H1 (cell line): ENCODE measurements around the gene RNF225. TPM values are rescaled to one million over a fixed set of nuclear protein-coding genes. Genes with fewer than 3 reads are reported as not detected.

Experiments
- CTCF ChIA-PET: fragments of 300-600 bp; sonication (Branson Sonifier 250); formaldehyde crosslinking; loops from one replicate; lab custom pipeline; 2021; ENCODE audit not compliant: partially characterized antibody; lab: Charles Lee
- POLR2A ChIA-PET: fragments of 300-600 bp; sonication (Branson Sonifier 250); formaldehyde crosslinking; loops from one replicate; lab custom pipeline; 2021; ENCODE audit warnings: inconsistent platforms; ENCODE audit not compliant: partially characterized antibody; lab: Charles Lee
- DNase-seq, 2 experiments: peaks; one replicate each; pipeline versions ENCODE4 v3.0.0 to v3.0.0-alpha.2; 2010 to 2022; ENCODE audit warnings: low spot score in 2 of 2, low read depth in 1 of 2, mixed read lengths in 1 of 2
- FAIRE-seq: peaks from 2 replicates; lab custom pipeline; 2011; peaks lifted over from hg19 to GRCh38; lab: Jason Lieb, UNC
- H2AFZ ChIP-seq: 2 replicates; pipeline ENCODE4 v1.8.1; 2012; ENCODE audit warnings: low read length, inconsistent platforms
- H2AK5ac ChIP-seq: 2 replicates; pipeline ENCODE4 v1.6.1; 2013; ENCODE audit warnings: low read depth, low read length
- H2BK120ac ChIP-seq: replicated peaks from 2 replicates; pipeline ENCODE3; 2013; ENCODE audit warnings: low read depth, low read length, inconsistent platforms
- H2BK12ac ChIP-seq: 2 replicates; pipeline ENCODE4 v1.6.1; 2013; ENCODE audit warnings: low read depth, low read length
- H2BK15ac ChIP-seq: 2 replicates; pipeline ENCODE4 v1.6.1; 2013; ENCODE audit warnings: low read length
- H2BK20ac ChIP-seq: 2 replicates; pipeline ENCODE4 v1.6.1; 2013; ENCODE audit warnings: low read length
- H2BK5ac ChIP-seq: 2 replicates; pipeline ENCODE4 v1.6.1; 2013; ENCODE audit warnings: low read depth, low read length
- H3K14ac ChIP-seq: 2 replicates; pipeline ENCODE4 v1.6.1; 2013; ENCODE audit warnings: inconsistent platforms; ENCODE audit not compliant: insufficient read length
- H3K18ac ChIP-seq: 2 replicates; pipeline ENCODE4 v1.6.1; 2013; ENCODE audit warnings: low read length; ENCODE audit errors: extremely low read depth
- H3K23ac ChIP-seq: 2 replicates; pipeline ENCODE4 v1.6.1; 2013; ENCODE audit warnings: inconsistent platforms; ENCODE audit not compliant: insufficient read length
- H3K23me2 ChIP-seq: 2 replicates; pipeline ENCODE4 v1.6.1; 2013; ENCODE audit warnings: low read depth, low read length
- H3K27ac ChIP-seq: 2 replicates; pipeline ENCODE4 v1.6.1; 2011; ENCODE audit warnings: low read depth, low read length, inconsistent platforms
- H3K27me3 ChIP-seq, 4 experiments: replicated peaks in 1 of 4; 1 replicate in 1 of 4; 2 replicates in 3 of 4; pipeline versions ENCODE4 v1.6.1 to v1.8.1; 2011 to 2013; ENCODE audit warnings: low read length in 3 of 4, mild to moderate bottlenecking in 3 of 4, inconsistent platforms in 2 of 4, mixed read lengths in 2 of 4, moderate library complexity in 1 of 4; ENCODE audit not compliant: control insufficient read depth in 3 of 4, insufficient read depth in 3 of 4; ENCODE audit errors: extremely low read depth in 1 of 4
- H3K36me3 ChIP-seq, 4 experiments: 2 replicates each; pipeline versions ENCODE4 v1.6.1 to v1.8.1; 2011 to 2013; ENCODE audit warnings: mild to moderate bottlenecking in 4 of 4, low read length in 3 of 4, moderate library complexity in 2 of 4, control low read depth in 1 of 4, inconsistent platforms in 1 of 4; ENCODE audit not compliant: insufficient read depth in 4 of 4, control insufficient read depth in 2 of 4
- H3K4ac ChIP-seq: replicated peaks from 2 replicates; pipeline ENCODE3; 2013; ENCODE audit warnings: low read length, low read depth, mixed read lengths, inconsistent platforms; ENCODE audit not compliant: insufficient read length
- H3K4me1 ChIP-seq, 4 experiments: replicated peaks in 1 of 4; 1 replicate in 1 of 4; 2 replicates in 3 of 4; pipeline versions ENCODE4 v1.6.1 to v1.8.1; 2011 to 2013; ENCODE audit warnings: low read length in 3 of 4, inconsistent platforms in 2 of 4, mixed read lengths in 1 of 4; ENCODE audit not compliant: insufficient read depth in 4 of 4, control insufficient read depth in 3 of 4
- H3K4me2 ChIP-seq, 2 experiments: 2 replicates each; pipeline versions ENCODE4 v1.6.1 to v1.8.1; 2011 to 2013; ENCODE audit warnings: low read depth in 2 of 2, low read length in 2 of 2, control low read depth in 1 of 2, inconsistent platforms in 1 of 2, mild to moderate bottlenecking in 1 of 2; ENCODE audit not compliant: insufficient read depth in 1 of 2
- H3K4me3 ChIP-seq, 4 experiments: fragments of 200-600, 300-600 bp in 1 of 4; sonication (generic), shearing (Covaris generic), sonication (Bioruptor Twin) in 1 of 4; 2 replicates each; pipeline versions ENCODE4 v1.5.1 to v1.8.1; 2011 to 2016; ENCODE audit warnings: low read length in 4 of 4, low read depth in 3 of 4, control low read depth in 2 of 4, inconsistent platforms in 2 of 4, mild to moderate bottlenecking in 2 of 4, mixed read lengths in 1 of 4, moderate library complexity in 1 of 4; ENCODE audit not compliant: insufficient read depth in 2 of 4; ENCODE audit errors: extremely low read depth in 1 of 4
- H3K56ac ChIP-seq: replicated peaks from 2 replicates; pipeline ENCODE3; 2013; ENCODE audit warnings: low read depth, mild to moderate bottlenecking, mixed read lengths, low read length, inconsistent platforms; ENCODE audit not compliant: insufficient read length
- H3K79me1 ChIP-seq: 2 replicates; pipeline ENCODE4 v1.6.1; 2013; ENCODE audit warnings: low read depth, low read length, control low read depth
- H3K79me2 ChIP-seq, 2 experiments: 2 replicates each; pipeline versions ENCODE4 v1.6.1 to v1.8.1; 2012 to 2013; ENCODE audit warnings: low read length in 2 of 2, mild to moderate bottlenecking in 2 of 2, inconsistent platforms in 1 of 2; ENCODE audit not compliant: insufficient read depth in 2 of 2, control insufficient read depth in 1 of 2
- H3K9ac ChIP-seq, 4 experiments: replicated peaks in 1 of 4; 1 replicate in 1 of 4; 2 replicates in 3 of 4; pipeline versions ENCODE4 v1.6.1 to v1.8.1; 2011 to 2013; ENCODE audit warnings: low read depth in 3 of 4, low read length in 3 of 4, control low read depth in 2 of 4, mild to moderate bottlenecking in 2 of 4, moderate library complexity in 2 of 4, inconsistent platforms in 1 of 4; ENCODE audit errors: extremely low read depth in 1 of 4
- H3K9me3 ChIP-seq, 2 experiments: 2 replicates each; pipeline versions ENCODE4 v1.6.1 to v1.8.1; 2012 to 2013; ENCODE audit warnings: mild to moderate bottlenecking in 2 of 2, moderate library complexity in 2 of 2, control low read depth in 1 of 2, inconsistent platforms in 1 of 2, low read depth in 1 of 2, low read length in 1 of 2, mixed read lengths in 1 of 2; ENCODE audit not compliant: insufficient read depth in 2 of 2
- H4K20me1 ChIP-seq, 2 experiments: replicated peaks in 1 of 2; 2 replicates each; pipeline versions ENCODE3 to v1.8.1; 2011 to 2013; ENCODE audit warnings: inconsistent platforms in 2 of 2, low read length in 2 of 2, mild to moderate bottlenecking in 1 of 2; ENCODE audit not compliant: insufficient read depth in 2 of 2, control insufficient read depth in 1 of 2
- H4K5ac ChIP-seq: 2 replicates; pipeline ENCODE4 v1.6.1; 2013; ENCODE audit warnings: low read length, low read depth, mixed read lengths, inconsistent platforms; ENCODE audit not compliant: insufficient read length
- H4K8ac ChIP-seq: 2 replicates; pipeline ENCODE4 v1.8.0; 2013; ENCODE audit warnings: mild to moderate bottlenecking, moderate library complexity, low read length, inconsistent platforms; ENCODE audit not compliant: insufficient read depth; ENCODE audit errors: extremely low read depth
- H4K91ac ChIP-seq: replicated peaks from 2 replicates; pipeline ENCODE3; 2013; ENCODE audit warnings: low read length, mixed read lengths, inconsistent platforms; ENCODE audit not compliant: insufficient read length
- SAP30 ChIP-seq: fragments of 300-600 bp; sonication (generic); IDR thresholded peaks from 2 replicates; pipeline ENCODE4 v1.7.1; 2012; ENCODE audit warnings: low read length, moderate library complexity, mild to moderate bottlenecking, inconsistent platforms; ENCODE audit not compliant: insufficient read depth, insufficient replicate concordance
- SP4 ChIP-seq: IDR thresholded peaks from 2 replicates; pipeline ENCODE4 v1.6.1; 2012; ENCODE audit warnings: low read length, inconsistent platforms
- WGBS, 2 experiments: shearing (Covaris generic) in 1 of 2; methylation state at CpG; one replicate each; pipeline versions ENCODE4 v1.1.6 to v1.1.7; 2013 to 2015; ENCODE audit warnings: low lambda C conversion rate in 2 of 2, mixed read lengths in 2 of 2, inconsistent platforms in 1 of 2, low coverage in 1 of 2, missing lambda C conversion rate in 1 of 2; ENCODE audit not compliant: insufficient replicate concordance in 2 of 2, insufficient coverage in 1 of 2, insufficient read length in 1 of 2; ENCODE audit errors: extremely low coverage in 1 of 2, missing lambda C conversion rate in 1 of 2; 5-methylcytosine and 5-hydroxymethylcytosine counted together
- polyA plus RNA-seq, 7 experiments: library from polyadenylated mRNA; depleted of rRNA in 3 of 7; stranded (reverse) in 5 of 7; unstranded in 2 of 7; fragments of >200 nt in 5 of 7; fragments of 200-250 nt in 2 of 7; gene quantifications; 1 replicate in 5 of 7; 2 replicates in 1 of 7; 4 replicates in 1 of 7; pipeline versions ENCODE4 v1.2.1 to v1.2.3, GENCODE V29; 2011 to 2013; ENCODE audit warnings: missing spikeins in 2 of 7, mixed read lengths in 2 of 7
- total RNA-seq: library from RNA; stranded (reverse); fragmentation: NEBNext Ultra II Directional; extraction: Animal tissue kit (Norgen Biotek cat#: 25700); gene quantifications from 2 replicates; pipeline ENCODE4 v1.2.1, GENCODE V29; 2021

The RNF225 gene
- total and polyA plus RNA-seq, 2 of the 8 experiments (the other 6 are each of a cell fraction or from before 2014, with no cell fraction given): 0.17 to 1.0 TPM

DNA sequence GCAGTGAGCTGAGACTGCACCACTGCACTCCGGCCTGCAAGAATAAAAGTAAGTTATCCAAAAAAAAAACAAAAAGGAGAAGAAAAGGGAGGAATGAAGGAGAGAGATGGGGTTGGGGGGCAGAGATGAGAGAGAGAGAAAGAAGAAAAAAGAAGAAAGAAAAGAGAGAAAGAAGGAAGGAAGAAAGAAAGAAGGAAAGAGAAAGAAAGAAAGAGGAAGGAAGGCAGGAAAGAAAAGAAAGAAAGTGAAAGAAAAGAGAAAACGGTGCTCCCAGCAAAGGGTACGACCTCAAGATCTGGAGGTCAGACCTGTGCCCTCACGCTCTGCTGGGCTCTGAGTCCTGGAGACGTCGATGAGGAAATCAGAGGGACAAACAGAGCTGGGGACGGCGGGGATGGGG is 45.9 kb upstream of the RNF225 start:
- no peaks in the 10 kb centered on the region for H3K9me3 ChIP-seq
- WGBS, 2 experiments: 88% methylated on average over 8 of the region's 8 CpGs; no CpG with 5 or more reads in 1 of the 2 experiments
- H3K79me1 ChIP-seq: no peaks in the 10 kb centered on the region
- no peak overlapping the region for H3K18ac ChIP-seq
- H2AK5ac ChIP-seq: no peak overlapping the region
- H2BK20ac ChIP-seq: no peak overlapping the region
- no peak overlapping the region for H4K91ac ChIP-seq
- no peak overlapping the region for H4K8ac ChIP-seq
- no peak for DNase-seq
- H2BK5ac ChIP-seq: no peak overlapping the region
- no peak for FAIRE-seq
- no peak overlapping the region for H3K56ac ChIP-seq
- H3K14ac ChIP-seq: no peak overlapping the region
- no peak overlapping the region for H2BK15ac ChIP-seq
- H3K4me3 ChIP-seq: no peak overlapping the region
- no peaks in the 10 kb centered on the region for H3K36me3 ChIP-seq
- H2BK12ac ChIP-seq: no peak overlapping the region
- H3K79me2 ChIP-seq: no peaks in the 10 kb centered on the region
- H3K4me2 ChIP-seq: no peak overlapping the region
- H4K5ac ChIP-seq: no peak overlapping the region
- no peak overlapping the region for H2AFZ ChIP-seq
- no peaks in the 10 kb centered on the region; a peak in 1 of 7 replicates for H3K4me1 ChIP-seq
- H3K4ac ChIP-seq: no peak overlapping the region
- H4K20me1 ChIP-seq: peaks cover 0 to 3% of the 10 kb centered on the region in 2 experiments
- 0 out of 7 replicates have a peak, but pooled peaks cover 0 to 3% (median 0%) of the 10 kb centered on the region in 4 experiments for H3K27me3 ChIP-seq
- H3K9ac ChIP-seq: no peak overlapping the region
- no peak overlapping the region for H3K23ac ChIP-seq
- H2BK120ac ChIP-seq: no peak overlapping the region
- ChIA-PET POLR2A (interaction anchor here (1.1 to 11.4 kb wide), 2 partner anchors 13 to 117 kb away, joined by 3 to 102 read pairs; partner anchors contain the start of gene ZNF497), CTCF (interaction anchor here (1.0 to 1.7 kb wide), 2 partner anchors 10 to 13 kb away, joined by 3 to 4 read pairs; partner anchors contain the start of gene ZNF497)
- peaks cover 9% of the 10 kb centered on the region for H3K23me2 ChIP-seq
- no peak overlapping the region for H3K27ac ChIP-seq
- TF ChIP-seq SAP30 (no peak), SP4 (no peak)
